Femur (tissue), 1 donor: ENCODE results near the gene HS6ST1.
A peak's percentile ranks its signal among the peaks of the same experiment; 100 is the strongest.

ENCODE experiments used
- DNase-seq: peaks from one replicate; pipeline ENCODE4 v3.0.0-alpha.2; 2017

Gene HS6ST1

GRCh38 chr2:128318776-128319464, at the start of gene HS6ST1:
TSS of gene HS6ST1 (minus strand) at chr2:128318868. CDS start at chr2:128318563, 305 bp downstream.
- peak; percentile 92 for DNase-seq

GRCh38 chr2:128367601-128368359, 49.1 kb upstream of the HS6ST1 start:
- DNase-seq = peak; percentile 17

- peak; percentile 27 for DNase-seq
Measured at GRCh38 chr2:128366713-128367511, 48.2 kb upstream of the HS6ST1 start.

GRCh38 chr2:128365217-128365905, 46.7 kb upstream of the HS6ST1 start:
- DNase-seq = no peak

- peak; percentile 25 for DNase-seq
Measured at GRCh38 chr2:128364441-128364911, 45.8 kb upstream of the HS6ST1 start.

GRCh38 chr2:128363934-128364361, 45.3 kb upstream of the HS6ST1 start:
- peak; percentile 26 for DNase-seq

GRCh38 chr2:128362889-128363228, 44.2 kb upstream of the HS6ST1 start:
- DNase-seq = peak; percentile 66

- peak; percentile 13 for DNase-seq
Measured at GRCh38 chr2:128362176-128362888, 43.7 kb upstream of the HS6ST1 start.

- DNase-seq = no peak
Measured at GRCh38 chr2:128361376-128362131, 42.9 kb upstream of the HS6ST1 start.

GRCh38 chr2:128360711-128361110, 42.0 kb upstream of the HS6ST1 start:
- DNase-seq = no peak

GRCh38 chr2:128359841-128360240, 41.2 kb upstream of the HS6ST1 start:
- no peak for DNase-seq

- no peak for DNase-seq
Measured at GRCh38 chr2:128358941-128359731, 40.5 kb upstream of the HS6ST1 start.

GRCh38 chr2:128357506-128358370, 39.1 kb upstream of the HS6ST1 start:
- DNase-seq = peak; percentile 53

GRCh38 chr2:128356127-128356526, 37.5 kb upstream of the HS6ST1 start:
- no peak for DNase-seq

GRCh38 chr2:128354726-128355470, 36.2 kb upstream of the HS6ST1 start:
- no peak for DNase-seq

GRCh38 chr2:128354161-128354560, 35.5 kb upstream of the HS6ST1 start:
- DNase-seq = no peak

- no peak for DNase-seq
Measured at GRCh38 chr2:128350736-128351135, 32.1 kb upstream of the HS6ST1 start.

- no peak for DNase-seq
Measured at GRCh38 chr2:128348701-128349100, 30.0 kb upstream of the HS6ST1 start.
